HG02938 (cell line): Measurements from ENCODE around the gene KCNJ2.
A peak's percentile ranks its signal among the peaks of the same experiment; 100 is the strongest.

ENCODE experiments used
- ATAC-seq: cut with Tn5 transposase; IDR thresholded peaks from one replicate; pipeline ENCODE4 v1.9.1; 2021; ENCODE audit warnings: mild to moderate bottlenecking, moderate library complexity; ENCODE audit not compliant: unreplicated experiment

KCNJ2 gene

GRCh38 chr17:70168977-70169708, at the start of gene KCNJ2:
Gene KCNJ2, plus strand, starts transcription at chr17:70169532. Its CDS starts 5,508 bp downstream, at chr17:70175040.
- peak; percentile 93 for ATAC-seq

GRCh38 chr17:70119545-70119944, 49.8 kb upstream of the KCNJ2 start:
- ATAC-seq, result no peak

- no peak for ATAC-seq
Observed at GRCh38 chr17:70119983-70120382, 49.3 kb upstream of the KCNJ2 start.

- ATAC-seq, result no peak
Observed at GRCh38 chr17:70120425-70120824, 48.9 kb upstream of the KCNJ2 start.

GRCh38 chr17:70121126-70121525, 48.2 kb upstream of the KCNJ2 start:
- no peak for ATAC-seq

GRCh38 chr17:70123193-70123592, 46.1 kb upstream of the KCNJ2 start:
- ATAC-seq, result no peak

- no peak for ATAC-seq
Observed at GRCh38 chr17:70124723-70125122, 44.6 kb upstream of the KCNJ2 start.

GRCh38 chr17:70127221-70127873, 42.0 kb upstream of the KCNJ2 start:
- ATAC-seq, result no peak

GRCh38 chr17:70128727-70129238, 40.5 kb upstream of the KCNJ2 start:
- no peak for ATAC-seq

- ATAC-seq, result no peak
Observed at GRCh38 chr17:70130289-70130688, 39.0 kb upstream of the KCNJ2 start.

- ATAC-seq, result no peak
Observed at GRCh38 chr17:70132505-70132904, 36.8 kb upstream of the KCNJ2 start.

GRCh38 chr17:70134042-70134441, 35.3 kb upstream of the KCNJ2 start:
- ATAC-seq, result no peak

GRCh38 chr17:70134777-70135176, 34.6 kb upstream of the KCNJ2 start:
- ATAC-seq, result no peak

- ATAC-seq, result no peak
Observed at GRCh38 chr17:70136131-70136530, 33.2 kb upstream of the KCNJ2 start.

- ATAC-seq, result peak; percentile 98
Observed at GRCh38 chr17:70137451-70138230, 31.7 kb upstream of the KCNJ2 start.

GRCh38 chr17:70138291-70138865, 31.0 kb upstream of the KCNJ2 start:
- ATAC-seq, result no peak

GRCh38 chr17:70139449-70139993, 29.8 kb upstream of the KCNJ2 start:
- ATAC-seq, result no peak

GRCh38 chr17:70144260-70144846, 25.0 kb upstream of the KCNJ2 start:
- no peak for ATAC-seq

GRCh38 chr17:70153210-70153609, 16.1 kb upstream of the KCNJ2 start:
- no peak for ATAC-seq

- ATAC-seq, result no peak
Observed at GRCh38 chr17:70157151-70157550, 12.2 kb upstream of the KCNJ2 start.
